ENCODE results near the gene TCEA3.

The TCEA3 gene

GRCh38 chr1:23446661-23447310 is 22.2 kb upstream of the TCEA3 start:
- no peak for DNase-seq

DNA sequence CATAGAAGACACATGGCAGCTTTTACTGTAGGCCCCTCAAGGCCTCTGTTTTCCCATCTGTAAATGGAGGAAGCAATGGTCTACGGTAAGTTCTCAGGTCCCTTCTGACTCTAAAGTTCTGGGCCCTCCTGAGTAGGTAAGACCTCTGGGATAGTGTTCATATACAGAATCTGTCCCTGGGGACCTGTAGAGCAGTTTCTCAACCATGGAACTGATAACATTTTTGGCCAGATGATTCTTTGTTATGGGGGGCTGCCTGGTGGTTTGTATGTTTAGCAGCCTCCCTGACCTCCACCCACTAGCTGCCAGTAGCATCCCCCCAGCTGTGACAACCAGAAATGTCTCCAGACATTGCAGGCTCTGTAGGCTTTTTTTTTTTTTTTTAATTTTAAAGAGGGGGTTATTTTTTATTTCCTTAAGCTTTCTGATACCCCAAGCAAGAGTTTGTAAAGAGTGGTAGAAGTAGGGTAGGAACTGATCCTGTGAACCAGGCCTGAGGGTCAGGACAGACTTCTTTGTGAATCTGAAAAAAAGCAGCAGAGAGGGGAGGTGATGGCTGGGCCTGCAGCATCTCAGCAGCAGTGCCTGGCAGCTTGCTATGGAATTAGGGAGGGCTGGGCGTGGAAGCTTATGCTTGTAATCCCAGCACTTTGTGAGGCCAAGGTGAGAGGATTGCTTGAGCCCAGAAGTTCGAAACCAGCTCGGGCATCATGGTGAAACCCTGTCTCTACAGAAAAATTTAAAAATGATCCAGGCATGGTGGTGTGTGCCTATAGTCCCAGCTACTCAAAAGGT is 20.2 kb upstream of the TCEA3 start:
- DNase-seq, result no peak

DNA sequence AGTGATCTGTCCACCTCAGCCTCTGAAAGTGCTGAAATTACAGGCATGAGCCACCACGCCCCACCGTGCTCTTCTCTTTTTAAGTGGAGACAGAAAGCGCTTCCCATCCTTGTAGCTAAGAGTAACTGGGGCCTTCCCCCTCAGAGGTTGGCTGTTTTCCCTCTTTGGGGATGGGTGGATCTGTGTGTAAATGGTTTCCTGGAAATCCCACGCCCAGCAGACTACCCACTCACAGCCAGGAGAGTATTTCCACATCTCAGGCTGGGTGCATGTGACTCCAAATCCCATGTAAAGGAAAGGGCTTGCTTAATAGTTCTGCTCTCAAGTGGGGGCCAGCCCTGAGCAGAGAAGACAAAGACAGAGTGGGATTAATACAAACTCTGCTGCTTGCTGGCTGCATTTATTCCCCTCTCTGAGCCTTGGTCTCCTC is 19.6 kb upstream of the TCEA3 start:
- no peak for DNase-seq

GRCh38 chr1:23442751-23443150 is 18.2 kb upstream of the TCEA3 start:
- no peak for DNase-seq

- DNase-seq, result no peak
Measured at GRCh38 chr1:23441446-23442148, 17.0 kb upstream of the TCEA3 start.

- DNase-seq, result no peak
Measured at GRCh38 chr1:23438545-23438944, 14.0 kb upstream of the TCEA3 start.

DNA sequence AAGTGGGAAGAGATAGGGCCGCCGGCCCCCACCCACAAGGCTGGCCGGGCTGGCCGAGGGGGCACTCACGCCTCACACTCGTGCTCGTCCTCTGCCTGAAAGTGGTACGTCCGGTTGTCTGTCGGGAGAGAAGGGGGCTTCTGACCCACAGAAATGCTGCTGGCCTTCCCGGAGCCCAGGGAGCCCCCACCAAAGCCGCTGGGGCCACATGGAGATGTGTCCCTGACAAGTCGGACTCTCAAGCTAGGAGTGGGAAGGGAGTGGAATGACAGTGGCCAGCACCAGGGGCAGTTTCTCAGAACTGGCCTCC is 12.8 kb upstream of the TCEA3 start:
- DNase-seq, result no peak

GRCh38 chr1:23436520-23437354 is 12.2 kb upstream of the TCEA3 start:
- DNase-seq, result no peak

DNA sequence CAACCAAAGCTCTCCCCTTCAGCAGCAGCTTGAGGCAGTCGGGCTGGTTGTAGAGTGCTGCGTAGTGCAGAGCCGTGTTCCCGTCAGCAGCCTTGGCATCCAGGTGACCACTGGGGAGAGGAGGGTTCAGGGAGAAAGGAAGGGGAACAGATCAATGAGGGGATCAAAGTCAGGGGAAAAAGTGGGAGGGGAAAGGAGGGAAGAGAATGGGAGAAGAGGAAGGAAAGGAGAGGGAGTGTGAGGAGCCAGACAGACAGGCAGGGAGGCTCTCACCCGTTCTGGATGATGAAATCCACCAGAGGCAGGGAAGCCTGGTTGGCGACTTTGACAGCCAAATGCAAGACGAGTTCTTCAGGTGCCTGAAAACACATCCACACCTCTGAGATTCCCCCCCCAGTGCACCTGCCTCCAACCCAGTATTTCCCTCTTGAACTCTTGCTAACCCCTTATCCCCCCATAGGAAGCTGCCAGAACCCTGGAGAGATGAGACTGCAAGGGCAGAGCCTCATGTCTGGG is 9.8 kb upstream of the TCEA3 start:
- no peak for DNase-seq

DNA sequence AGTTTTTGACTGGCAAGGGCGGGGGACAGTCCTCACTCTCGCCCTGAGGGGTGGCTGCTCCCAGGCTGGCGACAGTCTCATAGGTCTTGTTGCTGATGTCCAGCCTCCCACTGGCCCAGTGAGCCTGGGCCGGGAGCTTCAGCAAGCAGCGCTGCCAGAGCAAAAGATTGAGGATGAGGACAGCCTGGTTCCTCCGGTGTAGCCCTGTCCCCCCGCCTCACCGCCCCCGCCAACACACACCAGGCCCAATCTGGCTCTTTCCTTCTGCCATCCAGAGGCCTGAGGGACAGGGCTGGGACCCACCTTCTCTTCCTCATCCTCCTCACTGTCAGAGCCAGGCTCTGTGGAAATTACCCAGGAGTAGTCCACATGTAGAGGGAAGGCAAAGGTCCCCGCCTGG is 8.6 kb upstream of the TCEA3 start:
- no peak for DNase-seq

GRCh38 chr1:23431431-23431830 is 6.9 kb upstream of the TCEA3 start:
- no peak for DNase-seq

DNA sequence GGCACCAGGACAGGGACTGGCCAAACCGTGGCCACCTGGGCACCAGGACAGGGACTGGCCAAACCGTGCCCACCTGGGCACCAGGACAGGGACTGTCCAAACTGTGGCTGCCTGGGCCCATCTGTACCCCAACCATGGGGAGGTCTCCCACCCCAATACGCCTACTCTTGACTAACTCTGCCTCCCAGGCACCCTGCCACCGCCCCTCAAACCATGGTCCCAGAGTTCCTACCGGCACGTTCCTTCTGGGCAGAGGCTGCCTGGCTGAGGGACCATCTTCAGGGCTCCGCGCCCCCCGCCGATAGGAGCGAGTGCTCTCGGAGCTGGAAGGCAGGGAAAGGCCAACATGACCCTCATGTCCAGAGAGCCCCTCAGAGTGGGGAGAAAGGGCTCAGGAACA is 6.3 kb upstream of the TCEA3 start:
- no peak for DNase-seq

- DNase-seq, result no peak
Measured at GRCh38 chr1:23428136-23428905, 3.8 kb upstream of the TCEA3 start.

- DNase-seq, result no peak
Measured at GRCh38 chr1:23427550-23427949, 3.0 kb upstream of the TCEA3 start.

- DNase-seq, result no peak
Measured at GRCh38 chr1:23426828-23427227, 2.3 kb upstream of the TCEA3 start.

GRCh38 chr1:23425193-23425494 is 596 bp upstream of the TCEA3 start:
- no peak for DNase-seq

- no peak for DNase-seq
Measured at GRCh38 chr1:23423415-23424292, 894 bp downstream of the TCEA3 start.

DNA sequence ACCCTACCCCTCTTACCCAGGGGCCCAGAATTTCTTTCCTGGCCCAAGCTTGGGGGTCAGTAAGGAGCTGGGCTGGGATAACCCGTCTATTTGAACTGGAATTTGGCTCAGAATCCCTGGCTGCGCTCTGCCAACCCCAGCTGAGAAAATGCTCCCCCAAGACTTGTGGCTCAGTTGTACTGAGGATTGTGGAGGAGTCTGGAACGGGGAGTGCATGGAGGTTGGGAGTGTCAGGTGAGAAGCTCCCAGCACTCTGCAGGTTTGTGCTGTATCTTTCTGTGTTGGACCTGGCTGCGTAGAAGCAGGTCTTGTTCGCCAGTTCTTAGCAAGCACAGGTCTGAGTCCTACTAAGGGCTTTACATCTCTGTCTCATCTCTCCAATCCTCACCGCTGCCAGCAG is 1.6 kb downstream of the TCEA3 start:
- no peak for DNase-seq

GRCh38 chr1:23422241-23422877 is 2.2 kb downstream of the TCEA3 start:
- peak; percentile 42 for DNase-seq

GRCh38 chr1:23421753-23422240 is 2.8 kb downstream of the TCEA3 start:
- no peak for DNase-seq

DNA sequence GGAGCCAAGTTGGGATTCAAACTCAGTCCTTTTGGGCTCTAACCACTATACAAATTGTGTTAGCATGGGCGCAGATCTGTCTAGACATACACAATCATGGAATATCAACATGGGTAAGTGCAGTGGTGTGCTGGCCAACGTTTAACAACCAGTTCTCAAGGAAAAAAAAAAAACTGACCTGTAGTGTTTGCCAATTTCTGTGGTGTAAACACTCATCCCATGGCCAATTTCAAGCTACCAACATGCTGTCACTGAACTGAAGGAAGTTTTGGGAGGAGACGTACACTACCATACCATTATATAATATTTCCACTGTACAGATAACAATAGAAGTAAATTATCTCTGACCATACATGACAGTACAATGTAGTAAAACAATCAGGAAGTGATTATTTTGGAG is 3.2 kb downstream of the TCEA3 start:
- no peak for DNase-seq
